Measurements from ENCODE around the gene CPLX3. TPM values are rescaled to one million over a fixed set of nuclear protein-coding genes. Genes with fewer than 3 reads are reported as not detected.
A peak's percentile ranks its signal among the peaks of the same experiment; 100 is the strongest.

The CPLX3 gene
- total RNA-seq, 2 donors from 2014 or later, result 0.15 to 0.19 TPM

DNA sequence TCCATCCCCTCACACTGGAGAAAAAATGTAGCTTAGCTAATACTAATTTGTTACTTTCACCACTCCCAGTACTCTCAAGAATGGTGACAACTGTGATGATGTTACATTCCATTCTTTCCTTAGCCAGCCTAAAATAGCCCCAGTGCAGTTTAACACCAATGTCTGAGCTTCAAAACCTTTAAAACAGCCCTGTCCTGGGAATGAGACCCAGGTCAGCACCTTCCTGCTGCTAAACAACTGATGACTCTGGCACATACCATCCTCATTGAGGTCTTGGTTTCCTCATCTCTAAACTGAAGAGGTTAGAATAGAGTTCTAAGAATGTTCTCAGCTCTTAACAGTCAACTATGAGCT lies 42.9 kb downstream of the CPLX3 start:
- peak overlapping the region; percentile 86 for H3K27ac Mint-ChIP-seq
- peaks cover 60% of the 10 kb centered on the region for H3K4me1 Mint-ChIP-seq
- H3K9me3 Mint-ChIP-seq, result no peaks in the 10 kb centered on the region
- peak; percentile 28 for ATAC-seq (replicated peaks)
- peaks cover 66% of the 10 kb centered on the region for H3K36me3 Mint-ChIP-seq (ENCODE audit: low read depth)
- peak overlapping the region; percentile 97 for H3K4me3 Mint-ChIP-seq
- no peaks in the 10 kb centered on the region for H3K27me3 Mint-ChIP-seq

DNA sequence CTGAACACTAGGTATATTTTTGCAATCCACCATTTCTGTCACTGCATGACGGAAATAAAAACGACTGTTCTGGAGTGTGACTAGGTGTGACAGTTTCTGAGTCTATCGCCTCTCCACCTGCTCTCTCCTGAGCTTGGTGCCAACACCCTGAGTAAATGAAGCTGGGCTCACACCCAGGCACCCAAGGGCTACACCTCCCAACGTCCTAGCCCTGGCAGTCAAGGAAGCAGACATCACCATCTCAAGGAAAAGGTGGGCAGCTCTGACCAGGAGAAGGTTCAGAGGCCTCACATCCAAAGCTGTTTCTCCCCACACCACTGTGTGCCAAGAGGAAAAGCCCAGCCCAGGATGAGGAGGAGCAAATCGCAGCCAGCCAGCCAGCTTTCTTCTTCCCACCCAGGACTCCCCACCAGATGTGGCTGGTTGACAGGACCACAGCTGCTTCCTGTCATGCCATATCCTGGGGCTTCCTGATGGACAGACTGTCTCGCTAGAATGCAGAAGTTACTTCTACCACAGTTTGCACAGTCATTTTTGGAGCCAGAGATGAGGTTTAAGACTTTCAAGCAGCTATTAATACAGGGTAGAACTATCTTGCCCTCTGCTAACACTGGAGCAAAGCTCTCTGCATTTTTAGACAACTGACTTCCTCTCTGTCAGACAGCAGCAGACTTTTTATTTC lies 43.4 kb downstream of the CPLX3 start:
- Mint-ChIP-seq H3K27ac (peak overlapping the region; percentile 86), H3K36me3 (ENCODE audit: low read depth) (peaks cover 62% of the 10 kb centered on the region), H3K4me3 (peak overlapping the region; percentile 97), H3K9me3 (no peaks in the 10 kb centered on the region), H3K27me3 (no peaks in the 10 kb centered on the region), H3K4me1 (peaks cover 57% of the 10 kb centered on the region)
- peak; percentile 57 for ATAC-seq (replicated peaks)

DNA sequence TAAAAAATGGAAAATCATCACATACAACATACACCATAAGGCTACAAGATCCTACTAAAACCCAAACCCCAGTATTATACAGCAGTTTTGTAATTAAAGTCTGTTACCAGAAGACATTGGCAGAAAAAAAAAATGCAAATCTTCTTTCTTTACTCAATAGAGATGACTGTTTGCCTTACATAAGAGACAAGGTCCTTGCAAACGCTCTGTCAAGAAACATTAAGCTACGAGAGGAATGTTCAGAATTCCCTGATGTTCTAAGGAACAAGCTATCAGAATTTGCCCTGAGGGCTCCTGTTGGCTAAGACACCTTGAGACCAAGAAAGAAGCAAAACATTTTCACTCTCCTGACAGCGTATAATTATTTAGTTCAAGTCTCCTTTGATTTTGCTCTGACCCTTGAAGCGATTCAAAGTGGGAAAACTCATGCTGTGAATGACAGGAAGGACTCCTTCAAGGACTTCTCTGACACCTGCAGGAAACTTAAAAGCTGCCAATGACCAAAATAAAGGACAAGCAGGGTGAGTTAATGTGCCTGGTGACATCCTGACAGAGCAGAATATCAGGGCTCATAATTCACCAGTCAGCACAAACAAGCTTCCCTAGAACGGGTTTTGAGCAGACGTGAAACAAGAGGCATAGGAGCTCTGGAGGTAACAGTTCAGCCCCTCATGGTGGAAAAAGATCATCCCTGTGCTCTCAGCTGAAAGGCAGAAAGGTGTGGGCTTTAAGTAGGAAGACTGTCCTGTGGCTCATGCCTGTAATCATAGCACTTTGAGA lies 44.2 kb downstream of the CPLX3 start:
- peaks cover 52% of the 10 kb centered on the region for H3K4me1 Mint-ChIP-seq
- peak overlapping the region; percentile 97 for H3K4me3 Mint-ChIP-seq
- H3K27ac Mint-ChIP-seq, result peak overlapping the region; percentile 86
- no peaks in the 10 kb centered on the region for H3K27me3 Mint-ChIP-seq
- H3K36me3 Mint-ChIP-seq (ENCODE audit: low read depth), result peaks cover 57% of the 10 kb centered on the region
- no peaks in the 10 kb centered on the region for H3K9me3 Mint-ChIP-seq
- no peak for ATAC-seq (replicated peaks)

DNA sequence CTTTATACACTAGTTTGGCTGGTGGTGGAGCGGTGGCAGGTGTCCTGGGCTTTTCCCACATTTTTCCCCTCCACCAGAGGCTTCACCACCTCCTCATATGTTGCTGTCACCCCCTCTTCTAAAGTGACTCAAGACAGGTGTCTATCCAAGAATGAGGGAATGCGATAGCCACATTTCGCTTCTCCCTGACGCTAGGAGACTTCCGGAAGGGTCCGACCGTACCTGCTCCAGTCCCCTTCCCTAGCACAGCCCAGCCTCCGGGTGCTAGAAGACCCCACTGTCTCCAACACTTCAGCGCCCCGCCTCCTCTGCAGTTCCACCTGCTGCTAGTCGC lies 46.2 kb downstream of the CPLX3 start:
- Mint-ChIP-seq H3K27ac (peak overlapping the region; percentile 93), H3K9me3 (no peaks in the 10 kb centered on the region), H3K4me3 (peak overlapping the region; percentile 97), H3K4me1 (peaks cover 38% of the 10 kb centered on the region), H3K27me3 (no peaks in the 10 kb centered on the region), H3K36me3 (ENCODE audit: low read depth) (peaks cover 38% of the 10 kb centered on the region)
- no peak for ATAC-seq (replicated peaks)

DNA sequence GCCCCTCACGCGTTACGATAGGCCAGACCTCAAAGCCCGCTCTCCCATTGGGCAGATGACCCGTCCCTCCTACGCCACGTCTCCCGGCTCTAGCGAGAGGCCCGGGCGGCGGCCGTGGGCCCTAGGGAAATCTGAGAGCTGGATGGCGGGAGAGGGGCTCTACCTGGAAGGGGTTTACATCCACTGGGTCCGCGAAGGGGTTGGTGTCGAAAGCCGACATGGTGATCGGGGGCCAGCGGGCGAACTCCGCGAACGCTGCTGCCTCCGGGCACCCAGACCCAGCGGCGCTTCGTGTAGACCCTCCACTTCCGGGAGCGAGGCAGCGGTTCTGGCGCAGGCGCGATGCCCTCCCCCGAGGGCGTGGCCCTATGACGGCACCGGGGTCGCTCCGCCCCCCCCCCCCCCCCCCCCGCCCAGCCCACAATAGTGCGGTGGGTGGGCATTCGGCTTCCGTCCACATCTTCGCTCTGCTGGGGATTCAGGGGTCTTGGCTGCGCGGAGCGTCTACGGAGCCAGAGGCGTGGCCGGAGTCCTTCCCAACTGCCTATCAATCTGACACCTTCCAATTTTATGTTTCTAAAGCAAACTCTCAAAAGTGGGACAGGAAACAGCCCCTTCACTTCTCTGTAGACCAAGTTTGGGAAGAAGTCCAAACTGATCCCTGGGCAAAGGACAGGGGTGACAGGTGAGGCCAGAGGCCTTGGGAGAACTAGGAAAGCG lies 46.8 kb downstream of the CPLX3 start, which contains the start of gene SCAMP2:
Gene SCAMP2, minus strand, starts transcription at position 330 of the 720 bp plus-strand sequence. Its CDS starts 110 bp downstream, at position 220.
- peak; percentile 87 for ATAC-seq (replicated peaks)
- no peaks in the 10 kb centered on the region for H3K27me3 Mint-ChIP-seq
- peak within 1 kb of the TSS; percentile 97 for H3K4me3 Mint-ChIP-seq
- H3K36me3 Mint-ChIP-seq (ENCODE audit: low read depth), result peaks cover 32% of the 10 kb centered on the region
- peak within 1 kb of the TSS; percentile 93 for H3K27ac Mint-ChIP-seq
- H3K9me3 Mint-ChIP-seq, result no peaks in the 10 kb centered on the region
- H3K4me1 Mint-ChIP-seq, result peaks cover 32% of the 10 kb centered on the region

DNA sequence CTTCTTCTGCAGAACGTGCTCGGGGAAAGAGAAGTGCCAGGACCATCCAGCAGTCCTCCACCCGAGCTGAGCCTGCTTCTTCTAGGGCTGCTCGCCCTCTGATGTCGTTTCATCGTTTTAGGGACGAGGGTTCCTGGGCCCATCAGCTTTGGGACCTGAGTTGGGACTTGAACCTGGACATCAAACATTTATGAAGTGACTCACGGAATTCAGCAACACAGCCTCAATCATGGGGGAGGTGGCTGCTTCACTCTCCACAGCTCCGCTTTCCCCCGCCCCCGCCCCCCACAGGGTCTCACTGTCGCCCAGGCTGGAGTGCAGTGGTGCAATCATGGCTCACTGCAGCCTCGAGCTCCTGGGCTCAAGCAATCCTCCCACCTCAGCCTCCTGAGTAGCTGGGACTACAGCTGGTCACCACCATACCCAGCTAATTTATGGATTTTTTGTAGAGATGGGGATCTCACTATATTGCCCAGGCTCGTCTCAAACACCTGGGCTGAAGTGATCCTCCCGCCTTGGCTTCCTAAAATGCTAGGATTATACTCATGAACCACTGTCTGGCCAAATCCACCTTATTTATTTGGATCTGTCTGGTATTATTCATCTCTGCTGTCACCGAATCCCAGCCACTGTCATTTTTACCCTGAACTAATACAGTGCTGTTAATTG lies 47.5 kb downstream of the CPLX3 start:
- H3K27me3 Mint-ChIP-seq, result no peaks in the 10 kb centered on the region
- no peak for ATAC-seq (replicated peaks)
- H3K9me3 Mint-ChIP-seq, result no peaks in the 10 kb centered on the region
- H3K27ac Mint-ChIP-seq, result peak overlapping the region; percentile 93
- H3K36me3 Mint-ChIP-seq (ENCODE audit: low read depth), result peaks cover 25% of the 10 kb centered on the region
- H3K4me3 Mint-ChIP-seq, result peak overlapping the region; percentile 97
- H3K4me1 Mint-ChIP-seq, result peaks cover 30% of the 10 kb centered on the region

DNA sequence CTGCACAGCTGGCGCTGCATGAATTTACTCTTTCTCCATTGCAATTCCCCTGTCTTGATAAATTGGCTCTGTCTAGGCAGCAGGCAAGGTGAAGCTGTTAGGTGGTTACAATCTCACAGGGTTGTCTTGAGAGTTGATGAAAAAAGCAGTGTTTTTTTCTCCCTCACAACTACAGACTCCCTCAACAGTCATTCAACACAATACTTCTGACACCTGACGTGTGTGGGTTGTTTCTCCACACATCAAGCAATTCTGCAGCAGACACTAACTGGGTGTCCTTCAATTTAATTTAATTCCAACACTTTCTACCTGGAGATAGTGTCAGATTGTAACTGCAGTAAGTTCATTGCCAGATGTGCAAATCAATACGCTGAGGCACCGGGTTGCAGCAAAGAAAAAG lies 51.8 kb downstream of the CPLX3 start:
- no peak overlapping the region for H3K4me3 Mint-ChIP-seq
- ATAC-seq (replicated peaks), result no peak

More for the DNA sequence above, 51.8 kb downstream of the CPLX3 start:
- H3K27me3 Mint-ChIP-seq, result no peaks in the 10 kb centered on the region
- H3K9me3 Mint-ChIP-seq, result no peaks in the 10 kb centered on the region
- H3K4me1 Mint-ChIP-seq, result peaks cover 4% of the 10 kb centered on the region
- H3K27ac Mint-ChIP-seq, result no peak overlapping the region
- no peaks in the 10 kb centered on the region for H3K36me3 Mint-ChIP-seq (ENCODE audit: low read depth)

Other genes with a start within 250 kb of the CPLX3 start
- gene CLK3, start 210.8 kb upstream of the CPLX3 start, total RNA-seq, result 100 to 1,000 TPM; 117 to 179 TPM
- gene EDC3, start 130.6 kb upstream of the CPLX3 start, total RNA-seq, result 10 to 100 TPM; 47.9 to 56.0 TPM
- gene CYP1A1, start 101.1 kb upstream of the CPLX3 start, total RNA-seq, result 10 to 100 TPM in 1 of 2 donors, 1 to 10 TPM in 1; 3.3 to 11.4 TPM
- gene CYP1A2, start 77.8 kb upstream of the CPLX3 start, total RNA-seq, result not detected
- 100 to 1,000 TPM; 176 to 316 TPM for gene CSK, start 44.5 kb upstream of the CPLX3 start, total RNA-seq
- 1 to 10 TPM in 1 of 2 donors, under 1 TPM in 1; 0.82 to 1.6 TPM for gene LMAN1L, start 13.8 kb upstream of the CPLX3 start, total RNA-seq
- 10 to 100 TPM; 44.1 to 46.7 TPM for gene ULK3, start 16.5 kb downstream of the CPLX3 start, total RNA-seq
- gene SCAMP2, start 46.7 kb downstream of the CPLX3 start, total RNA-seq, result 100 to 1,000 TPM in 1 of 2 donors, 10 to 100 TPM in 1; 87.1 to 111 TPM
- gene MPI, start 63.4 kb downstream of the CPLX3 start, total RNA-seq, result 10 to 100 TPM; 51.8 to 98.5 TPM
- gene FAM219B, start 80.2 kb downstream of the CPLX3 start, total RNA-seq, result 10 to 100 TPM; 65.6 to 98.3 TPM
- 100 to 1,000 TPM; 242 to 337 TPM for gene COX5A, start 111.4 kb downstream of the CPLX3 start, total RNA-seq
- 1 to 10 TPM; 2.4 to 9.6 TPM for gene RPP25, start 130.1 kb downstream of the CPLX3 start, total RNA-seq
- 1 to 10 TPM; 5.1 to 5.3 TPM for gene SCAMP5, start 168.9 kb downstream of the CPLX3 start, total RNA-seq
- 10 to 100 TPM; 24.2 to 27.5 TPM for gene PPCDC, start 197.0 kb downstream of the CPLX3 start, total RNA-seq

All from activated T-helper 17 cell treated with anti-CD3 and anti-CD28 coated beads, Interleukin-2, amount 50 U/mL, for 72 hours (primary cell).